GM12872 (cell line): ENCODE measurements around the gene ELOB.

Experiments
- CTCF ChIP-seq: IDR thresholded peaks from 3 replicates; pipeline ENCODE4 v1.5.1; 2011; ENCODE audit warnings: low read depth, mild to moderate bottlenecking, low read length, moderate library complexity; ENCODE audit not compliant: insufficient read depth

ELOB gene

DNA sequence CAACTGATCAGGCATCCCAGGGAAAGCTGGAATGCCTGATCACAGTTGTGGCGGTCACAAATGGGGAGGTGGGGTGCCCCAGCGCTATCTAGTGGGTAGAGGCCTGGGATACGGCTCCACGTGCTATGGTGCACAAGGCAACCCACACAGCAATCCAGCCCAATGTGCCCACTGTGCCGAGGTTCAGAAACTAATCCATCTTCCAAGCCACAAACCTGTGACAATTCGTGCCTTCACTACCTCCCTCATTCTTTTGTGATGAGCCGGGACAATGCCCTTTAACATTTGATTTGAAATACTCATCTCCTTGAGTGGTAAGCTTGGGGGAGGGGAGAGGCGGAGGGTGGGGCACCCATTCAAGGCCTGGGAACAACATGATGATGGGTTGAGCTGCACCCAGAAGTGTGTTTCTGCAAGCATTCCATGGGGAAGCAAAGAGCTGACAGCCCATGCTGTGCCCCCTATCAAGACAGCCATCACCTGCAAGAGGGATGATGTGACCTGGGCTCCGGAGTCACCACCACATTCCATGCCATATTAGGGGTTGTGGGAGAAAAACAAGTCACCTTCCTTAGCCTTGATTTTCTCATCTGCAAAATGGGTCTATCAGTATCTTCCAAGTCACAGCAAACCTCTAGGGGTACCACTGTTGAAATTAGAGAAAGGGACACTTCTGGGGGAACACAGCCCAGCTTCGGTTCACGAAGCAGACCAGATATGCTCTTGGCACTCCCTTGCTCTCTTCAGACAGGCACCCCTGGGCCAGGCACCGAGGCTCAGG lies 3.7 kb downstream of the ELOB start:
- no peak for TF ChIP-seq CTCF

DNA sequence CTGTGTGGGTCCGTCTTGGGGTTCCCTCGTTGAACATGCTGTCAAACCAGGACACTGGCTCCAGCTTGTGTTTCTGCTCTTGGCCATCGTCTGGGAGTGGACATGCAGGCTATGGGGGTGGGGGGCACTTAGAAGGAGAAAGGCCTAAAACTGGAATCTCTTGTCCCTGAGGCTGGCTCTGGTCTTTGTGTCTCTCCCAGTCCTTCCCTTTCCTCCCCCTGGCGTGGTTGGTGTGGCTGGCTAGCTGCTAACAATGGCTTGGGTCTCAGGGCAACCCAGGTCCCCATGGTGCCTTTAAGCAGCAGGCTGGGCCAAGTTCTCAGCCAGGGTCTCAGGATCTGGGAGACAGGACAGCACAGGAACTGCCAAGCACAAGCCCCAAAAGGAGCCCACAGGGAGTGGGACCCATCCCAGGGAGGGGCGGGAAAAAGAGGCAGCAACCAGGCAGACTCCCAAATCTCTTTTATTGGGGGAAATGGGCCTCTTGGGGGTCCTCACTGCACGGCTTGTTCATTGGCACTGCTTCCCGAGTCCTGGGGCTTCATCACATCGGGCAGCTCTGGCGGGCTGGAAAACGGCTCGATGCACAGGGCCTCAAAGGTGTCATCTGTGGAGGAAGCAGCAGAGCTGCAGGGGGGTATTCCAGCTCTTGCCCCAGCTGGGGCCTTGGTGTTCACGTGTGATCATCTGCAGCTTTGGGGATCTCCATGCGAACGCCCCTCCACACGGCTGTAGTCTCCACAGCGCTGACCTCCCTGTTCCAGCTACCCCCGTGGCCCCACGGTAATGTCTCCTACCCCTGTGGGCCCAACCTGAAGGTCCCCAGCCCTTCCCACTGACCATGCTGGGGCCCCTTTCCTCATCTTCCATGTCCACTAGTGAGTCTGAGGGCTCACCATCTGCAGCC lies 5.3 kb downstream of the ELOB start:
- no peak for TF ChIP-seq CTCF

DNA sequence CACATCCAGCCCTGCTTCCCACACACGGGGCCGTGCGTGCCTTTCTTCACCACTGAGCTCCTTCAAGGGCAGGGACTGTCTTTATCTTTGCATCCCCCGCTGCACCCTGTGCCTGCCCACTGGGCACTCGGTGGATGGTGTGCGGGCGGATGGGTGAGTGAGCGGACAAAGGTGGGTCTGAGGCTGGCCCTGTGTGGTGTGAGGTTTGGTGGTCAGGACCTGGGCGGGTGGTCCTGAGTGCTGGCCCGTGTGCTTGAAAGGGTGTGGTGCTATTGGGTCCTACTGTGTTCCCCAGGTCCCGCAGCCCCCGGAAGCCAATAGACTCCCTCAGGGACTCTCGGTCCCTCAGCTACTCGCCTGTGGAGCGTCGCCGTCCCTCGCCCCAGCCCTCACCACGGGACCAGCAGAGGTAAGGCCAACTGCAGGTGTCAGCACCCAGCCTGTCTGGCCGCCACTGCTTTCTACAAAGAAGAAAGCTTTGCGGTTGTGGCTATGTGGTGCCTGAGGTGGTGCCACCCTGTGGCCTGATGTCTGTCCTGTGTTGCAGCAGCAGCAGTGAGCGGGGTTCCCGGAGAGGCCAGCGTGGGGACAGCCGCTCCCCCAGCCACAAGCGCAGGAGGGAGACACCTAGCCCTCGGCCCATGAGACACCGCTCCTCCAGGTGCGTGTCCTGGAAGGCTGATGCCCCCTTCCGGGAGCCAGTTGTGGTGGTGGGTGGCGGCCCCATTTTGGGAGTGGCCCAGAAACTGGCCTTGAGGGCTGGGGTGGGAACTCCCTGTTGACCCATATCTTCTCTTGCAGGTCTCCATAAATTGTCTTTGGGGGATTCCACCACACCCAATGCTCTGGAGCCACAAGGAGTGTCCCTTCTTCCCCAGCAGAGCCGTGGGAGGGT lies 6.8 kb downstream of the ELOB start:
- TF ChIP-seq CTCF, result 0 out of 3 replicates have a peak, but pooled peaks have one; percentile 8

DNA sequence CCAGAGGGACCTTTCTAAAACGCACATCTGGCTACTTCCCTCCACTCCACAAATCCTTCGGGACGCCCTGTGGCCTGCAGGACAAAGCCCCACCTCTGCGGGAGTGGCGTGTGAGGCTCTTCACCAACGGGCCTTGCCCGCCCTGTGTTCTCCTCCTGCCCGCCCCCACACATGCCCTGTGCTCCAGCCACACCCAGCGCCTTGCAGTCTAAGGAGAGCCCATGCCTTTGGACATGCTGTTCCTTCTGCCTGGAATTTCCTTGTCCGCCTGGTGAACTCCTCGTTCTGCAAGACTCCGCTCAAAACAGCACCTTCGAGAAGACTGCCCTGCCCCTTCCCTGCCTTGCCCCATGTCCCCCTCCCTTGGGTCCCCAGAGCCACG lies 7.4 kb downstream of the ELOB start:
- no peak for TF ChIP-seq CTCF

GRCh38 chr16:2769100-2769529 lies 8.0 kb downstream of the ELOB start:
- TF ChIP-seq CTCF, result no peak

DNA sequence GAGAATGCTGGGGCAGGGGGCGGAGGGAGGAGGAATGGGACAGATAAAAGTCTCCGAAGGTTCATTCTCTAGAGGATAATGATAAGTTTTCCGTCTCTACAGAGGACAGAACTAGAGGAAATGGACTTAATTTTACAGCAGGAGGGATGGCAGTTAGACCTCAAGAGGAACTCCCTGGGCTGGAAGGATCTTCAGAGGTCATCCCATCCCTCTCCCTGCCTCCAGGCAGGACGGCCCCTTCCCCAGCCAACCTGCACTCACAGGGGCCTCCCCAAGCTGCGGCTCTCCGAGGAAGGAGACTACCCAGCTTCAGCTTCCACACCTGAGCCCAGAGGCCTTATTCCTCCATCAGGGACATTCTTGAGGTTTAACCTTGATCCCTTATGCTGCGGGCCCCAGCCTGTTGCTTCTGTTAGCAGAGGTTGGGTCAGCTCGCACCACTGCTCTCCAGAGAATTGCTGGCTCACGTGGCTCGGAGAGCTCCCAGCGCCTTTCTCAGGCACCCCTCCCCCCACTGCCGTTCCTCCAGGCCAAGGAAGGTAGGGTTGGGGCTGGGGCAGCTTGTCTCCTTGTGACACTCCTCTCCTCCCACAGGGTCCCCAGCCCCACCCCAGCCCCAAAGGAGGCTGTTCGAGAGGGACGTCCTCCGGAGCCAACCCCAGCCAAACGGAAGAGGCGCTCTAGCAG lies 8.5 kb downstream of the ELOB start:
- TF ChIP-seq CTCF, result no peak

DNA sequence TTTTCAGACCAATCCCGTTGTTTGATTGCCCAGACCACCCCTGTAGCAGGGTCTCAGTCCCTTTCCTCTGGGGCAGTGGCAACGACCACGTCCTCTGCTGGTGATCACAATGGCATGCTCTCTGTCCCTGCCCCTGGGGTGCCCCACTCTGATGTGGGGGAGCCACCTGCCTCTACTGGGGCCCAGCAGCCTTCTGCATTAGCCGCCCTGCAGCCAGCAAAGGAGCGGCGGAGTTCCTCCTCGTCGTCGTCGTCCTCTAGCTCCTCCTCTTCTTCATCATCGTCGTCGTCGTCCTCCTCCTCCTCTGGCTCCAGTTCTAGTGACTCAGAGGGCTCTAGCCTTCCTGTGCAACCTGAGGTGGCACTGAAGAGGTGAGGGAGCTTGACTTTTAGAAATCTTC lies 9.2 kb downstream of the ELOB start:
- no peak for TF ChIP-seq CTCF
